Activated naive CD8-positive, alpha-beta T cell treated with anti-CD3 and anti-CD28 coated beads for 36 hours (primary cell): ENCODE data around the gene KRTAP19-2. TPM values are rescaled to one million over a fixed set of nuclear protein-coding genes. Genes with fewer than 3 reads are reported as not detected.
"Not testable (repeated sequence)": the region's sequence is repeated elsewhere in the genome, so short reads cannot be mapped to it uniquely, and the experiment has no call there.

Experiments
- DNase-seq: peaks from one replicate; pipeline ENCODE4 v3.0.0; 2021
- H3K27ac Mint-ChIP-seq: one replicate; pipeline ENCODE4 v1.8.0; 2022; ENCODE audit warnings: mild to moderate bottlenecking, moderate library complexity, mixed read lengths
- H3K27me3 Mint-ChIP-seq: one replicate; pipeline ENCODE4 v1.8.0; 2022; ENCODE audit warnings: mild to moderate bottlenecking, mixed read lengths
- H3K36me3 Mint-ChIP-seq: one replicate; pipeline ENCODE4 v1.8.0; 2021; ENCODE audit warnings: mild to moderate bottlenecking, mixed read lengths
- H3K4me1 Mint-ChIP-seq: one replicate; pipeline ENCODE4 v1.8.0; 2021; ENCODE audit warnings: mixed read lengths
- H3K4me3 Mint-ChIP-seq: one replicate; pipeline ENCODE4 v1.8.0; 2022; ENCODE audit warnings: mild to moderate bottlenecking, moderate library complexity, mixed read lengths
- H3K9me3 Mint-ChIP-seq: one replicate; pipeline ENCODE4 v1.8.0; 2022; ENCODE audit warnings: mixed read lengths
- total RNA-seq, 2 experiments: library from RNA; stranded (reverse); gene quantifications; one replicate each; pipeline ENCODE4 v1.2.3, GENCODE V29; 2021

The KRTAP19-2 gene
- total RNA-seq = not detected

DNA sequence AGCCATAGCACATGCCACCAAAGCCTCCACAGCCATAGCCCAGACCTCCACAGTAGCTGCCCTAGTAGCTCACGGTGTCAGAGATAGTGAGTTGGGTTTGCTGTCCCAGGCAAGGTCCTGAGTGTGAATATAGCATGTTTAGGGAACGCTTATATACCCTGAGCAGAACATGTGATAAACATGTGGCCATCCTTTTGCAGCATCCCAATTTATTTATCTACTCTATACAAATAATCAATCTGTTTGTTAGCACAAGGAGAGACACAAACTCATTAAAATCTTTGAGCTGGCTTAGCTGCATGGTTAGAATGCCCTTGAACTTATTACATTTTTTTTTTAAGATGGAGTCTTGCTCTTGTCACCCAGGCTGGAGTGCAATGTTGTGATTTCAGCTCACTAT is at the start of gene KRTAP19-2:
KRTAP19-2 (minus strand) TSS at position 101 of the 400 bp plus-strand sequence; CDS start at position 13, 88 bp downstream.
- Mint-ChIP-seq H3K27me3 (no peaks in the 10 kb centered on the region), H3K4me3 (no peak within 1 kb of the TSS), H3K36me3 (no peaks in the 10 kb centered on the region)

DNA sequence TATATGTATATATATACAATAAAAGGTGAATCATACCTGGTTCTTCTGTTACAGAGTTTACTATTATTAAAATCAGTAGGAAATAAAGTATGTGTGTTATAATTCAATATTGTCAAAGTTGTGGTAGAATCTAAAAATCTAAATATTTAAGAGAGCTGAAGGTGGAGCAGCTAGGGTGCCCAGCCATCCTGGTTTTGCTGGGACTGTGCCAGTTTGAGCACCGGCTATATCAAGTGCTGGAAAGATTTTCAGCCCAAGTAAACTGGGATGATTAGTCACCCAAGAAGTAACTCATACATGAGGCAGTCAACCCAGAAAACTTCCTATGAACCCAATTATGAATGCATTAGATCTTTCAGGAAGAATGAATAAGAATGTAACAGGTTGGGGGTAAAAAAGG is 31.6 kb upstream of the KRTAP19-2 start:
- Mint-ChIP-seq H3K9me3 (peaks cover 1% of the 10 kb centered on the region), H3K27ac (no peak overlapping the region), H3K4me1 (no peaks in the 10 kb centered on the region), H3K27me3 (peaks cover 12% of the 10 kb centered on the region), H3K4me3 (no peak overlapping the region), H3K36me3 (no peaks in the 10 kb centered on the region)
- DNase-seq = no peak

More for the DNA sequence above, at the start of gene KRTAP19-2:
- no peak within 1 kb of the TSS for H3K27ac Mint-ChIP-seq
- DNase-seq = no peak
- peaks cover 10% of the 10 kb centered on the region for H3K9me3 Mint-ChIP-seq
- H3K4me1 Mint-ChIP-seq = no peaks in the 10 kb centered on the region

DNA sequence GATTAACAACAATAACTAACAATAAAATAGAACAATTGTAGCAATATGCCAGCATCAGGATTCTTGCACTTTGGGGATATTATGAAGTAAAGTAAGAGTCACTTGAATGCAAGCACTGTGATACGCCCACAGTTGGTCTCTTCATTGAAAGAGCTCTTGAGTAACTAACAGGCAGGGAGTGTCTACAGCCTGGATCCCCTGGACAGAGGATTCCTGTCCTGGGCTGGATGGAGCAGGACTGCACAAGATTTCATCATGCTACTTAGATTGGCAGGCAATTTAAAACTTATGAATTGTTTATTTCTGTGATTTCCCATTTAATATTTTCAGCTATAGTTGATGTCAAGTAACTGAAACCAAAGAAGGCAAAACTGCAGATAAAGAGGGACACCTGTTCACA is 28.4 kb upstream of the KRTAP19-2 start:
- DNase-seq = no peak
- H3K9me3 Mint-ChIP-seq = peaks cover 1% of the 10 kb centered on the region
- H3K27ac Mint-ChIP-seq = no peak overlapping the region
- no peaks in the 10 kb centered on the region for H3K4me1 Mint-ChIP-seq
- peaks cover 12% of the 10 kb centered on the region for H3K27me3 Mint-ChIP-seq
- H3K4me3 Mint-ChIP-seq = no peak overlapping the region
- no peaks in the 10 kb centered on the region for H3K36me3 Mint-ChIP-seq

- H3K9me3 Mint-ChIP-seq, H3K36me3 Mint-ChIP-seq, H3K4me3 Mint-ChIP-seq, H3K4me1 Mint-ChIP-seq, DNase-seq, H3K27ac Mint-ChIP-seq: not testable (repeated sequence)
- peaks cover 16% of the 10 kb centered on the region for H3K27me3 Mint-ChIP-seq
Observed at GRCh38 chr21:30505621-30506205, 18.5 kb upstream of the KRTAP19-2 start.

- no peaks in the 10 kb centered on the region for H3K4me1 Mint-ChIP-seq
- no peaks in the 10 kb centered on the region for H3K36me3 Mint-ChIP-seq
- no peak within 1 kb of the TSS for H3K27ac Mint-ChIP-seq
Observed at GRCh38 chr21:30502041-30502440, 14.8 kb upstream of the KRTAP19-2 start, which contains the start of gene KRTAP19-5. TSS of gene KRTAP19-5 (minus strand) at chr21:30502141. CDS start at chr21:30502090, 51 bp downstream.

DNA sequence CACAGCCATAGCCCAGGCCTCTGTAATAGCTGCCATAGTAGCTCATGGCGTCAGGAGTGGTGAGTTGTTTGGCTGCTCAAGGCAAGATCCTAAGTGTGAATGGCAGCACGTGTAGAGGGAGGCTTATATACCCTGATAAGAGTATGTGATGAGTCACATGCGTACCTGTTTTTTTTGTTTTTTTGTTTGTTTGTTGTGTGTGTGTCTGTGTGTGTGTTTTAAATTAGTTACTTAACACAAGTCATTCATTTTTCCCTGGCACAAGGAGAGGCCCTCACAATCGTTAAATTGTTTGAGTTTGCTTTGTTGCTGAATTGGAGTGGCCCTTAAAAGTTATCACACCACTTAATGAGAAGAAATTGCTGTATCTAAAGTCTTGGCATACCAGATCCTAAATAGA is 9.8 kb upstream of the KRTAP19-2 start, which contains the start of gene KRTAP19-4:
KRTAP19-4 (minus strand) TSS at position 101 of the 400 bp plus-strand sequence; CDS start at position 46, 55 bp downstream.
- Mint-ChIP-seq H3K4me1 (no peaks in the 10 kb centered on the region), H3K27me3 (no peaks in the 10 kb centered on the region), H3K4me3 (no peak within 1 kb of the TSS), H3K9me3 (no peaks in the 10 kb centered on the region), H3K27ac (no peak within 1 kb of the TSS), H3K36me3 (no peaks in the 10 kb centered on the region)
- DNase-seq = no peak

More at GRCh38 chr21:30502041-30502440, 14.8 kb upstream of the KRTAP19-2 start, which contains the start of gene KRTAP19-5:
- no peaks in the 10 kb centered on the region for H3K9me3 Mint-ChIP-seq
- no peak for DNase-seq
- H3K27me3 Mint-ChIP-seq = peaks cover 9% of the 10 kb centered on the region
- H3K4me3 Mint-ChIP-seq = no peak within 1 kb of the TSS

DNA sequence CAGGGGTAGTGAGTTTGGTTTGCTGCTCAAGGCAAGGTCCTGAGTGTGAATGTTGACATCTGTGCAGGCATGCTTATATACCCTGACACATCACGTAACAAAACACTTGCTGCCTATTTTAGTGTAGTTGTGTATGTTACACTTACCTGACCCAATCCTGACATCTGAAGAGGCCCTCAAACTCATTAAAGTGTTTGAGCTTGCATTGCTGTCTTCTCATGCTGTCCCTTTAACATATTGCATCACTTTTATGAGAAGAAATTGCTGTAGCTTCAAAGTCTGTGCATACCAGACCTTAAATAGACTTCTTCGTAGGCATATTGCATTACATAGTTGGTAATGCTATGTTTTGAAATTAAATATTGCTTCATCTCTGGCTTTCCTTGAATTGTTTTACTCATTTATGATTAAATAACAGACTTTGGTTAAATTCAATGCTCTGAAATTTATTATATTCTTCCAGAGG is 4.8 kb upstream of the KRTAP19-2 start, which contains the start of gene KRTAP19-3:
KRTAP19-3 (minus strand) TSS at position 51 of the 466 bp plus-strand sequence. CDS start 56 bp downstream, outside the sequence.
- Mint-ChIP-seq H3K4me3 (no peak within 1 kb of the TSS), H3K9me3 (peaks cover 2% of the 10 kb centered on the region), H3K4me1 (no peaks in the 10 kb centered on the region), H3K36me3 (no peaks in the 10 kb centered on the region), H3K27ac (no peak within 1 kb of the TSS), H3K27me3 (no peaks in the 10 kb centered on the region)
- DNase-seq = no peak

DNA sequence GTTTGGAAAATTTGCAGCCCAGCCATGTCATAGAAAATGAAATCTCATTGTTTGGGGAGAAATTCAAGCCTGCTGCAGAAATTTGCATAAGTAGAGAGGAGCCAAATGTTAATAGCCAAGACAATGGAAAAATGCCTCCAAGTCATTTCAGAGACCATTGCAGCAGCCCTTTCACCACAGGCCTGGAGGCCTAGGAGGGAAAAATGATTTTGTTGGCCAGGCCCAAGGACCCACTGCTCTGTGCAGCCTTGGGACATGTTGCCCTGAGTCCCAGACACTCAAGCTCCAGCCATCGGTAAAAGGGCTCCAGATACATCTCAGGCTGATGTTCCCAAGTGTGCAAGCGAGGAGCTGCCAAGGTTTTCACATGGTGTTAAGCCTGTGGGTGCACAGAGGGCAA is 1.1 kb downstream of the KRTAP19-2 start:
- no peak overlapping the region for H3K27ac Mint-ChIP-seq
- H3K9me3 Mint-ChIP-seq = peaks cover 10% of the 10 kb centered on the region
- H3K27me3 Mint-ChIP-seq = peaks cover 2% of the 10 kb centered on the region
- no peak overlapping the region for H3K4me3 Mint-ChIP-seq
- H3K4me1 Mint-ChIP-seq = no peaks in the 10 kb centered on the region
- DNase-seq = no peak
- no peaks in the 10 kb centered on the region for H3K36me3 Mint-ChIP-seq

GRCh38 chr21:30482130-30482529 is 5.1 kb downstream of the KRTAP19-2 start:
- no peak for DNase-seq
- no peak overlapping the region for H3K27ac Mint-ChIP-seq
- no peaks in the 10 kb centered on the region for H3K36me3 Mint-ChIP-seq
- no peak overlapping the region for H3K4me3 Mint-ChIP-seq
- H3K9me3 Mint-ChIP-seq = peaks cover 10% of the 10 kb centered on the region
- H3K4me1 Mint-ChIP-seq = no peaks in the 10 kb centered on the region
- peaks cover 6% of the 10 kb centered on the region for H3K27me3 Mint-ChIP-seq

DNA sequence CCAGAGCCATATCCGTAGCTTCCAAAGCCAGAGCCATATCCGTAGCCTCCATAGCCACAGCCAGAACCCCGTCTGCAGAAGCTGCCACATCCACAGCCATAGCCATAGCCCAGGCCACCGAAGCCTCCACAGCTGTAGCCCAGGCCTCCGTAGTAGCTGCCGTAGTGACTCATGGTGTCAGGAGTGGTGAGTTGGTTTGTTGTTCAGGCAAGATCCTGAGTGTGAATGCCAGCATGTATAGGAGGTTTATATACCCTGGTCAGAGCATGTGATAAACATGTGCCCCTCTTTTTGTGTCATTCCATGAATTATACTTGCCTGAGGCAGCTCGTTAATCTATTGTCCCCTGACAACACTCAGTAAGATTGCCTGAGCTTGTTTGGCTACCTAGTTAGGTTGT is 7.1 kb downstream of the KRTAP19-2 start, which contains the start of gene KRTAP19-1:
KRTAP19-1 (minus strand) TSS at position 223 of the 400 bp plus-strand sequence; CDS start at position 173, 50 bp downstream.
- Mint-ChIP-seq H3K36me3 (no peaks in the 10 kb centered on the region), H3K27ac (no peak within 1 kb of the TSS), H3K27me3 (peaks cover 6% of the 10 kb centered on the region), H3K4me1 (no peaks in the 10 kb centered on the region), H3K4me3 (no peak within 1 kb of the TSS), H3K9me3 (peaks cover 1% of the 10 kb centered on the region)
- no peak for DNase-seq

GRCh38 chr21:30479259-30479658 is 8.0 kb downstream of the KRTAP19-2 start:
- Mint-ChIP-seq H3K9me3 (no peaks in the 10 kb centered on the region), H3K27me3 (peaks cover 6% of the 10 kb centered on the region), H3K36me3 (no peaks in the 10 kb centered on the region), H3K4me3 (no peak overlapping the region), H3K4me1 (no peaks in the 10 kb centered on the region), H3K27ac (no peak overlapping the region)
- no peak for DNase-seq

- H3K4me1 Mint-ChIP-seq = no peaks in the 10 kb centered on the region
- H3K27ac Mint-ChIP-seq = no peak overlapping the region
- DNase-seq = no peak
Observed at GRCh38 chr21:30478004-30478403, 9.2 kb downstream of the KRTAP19-2 start.

DNA sequence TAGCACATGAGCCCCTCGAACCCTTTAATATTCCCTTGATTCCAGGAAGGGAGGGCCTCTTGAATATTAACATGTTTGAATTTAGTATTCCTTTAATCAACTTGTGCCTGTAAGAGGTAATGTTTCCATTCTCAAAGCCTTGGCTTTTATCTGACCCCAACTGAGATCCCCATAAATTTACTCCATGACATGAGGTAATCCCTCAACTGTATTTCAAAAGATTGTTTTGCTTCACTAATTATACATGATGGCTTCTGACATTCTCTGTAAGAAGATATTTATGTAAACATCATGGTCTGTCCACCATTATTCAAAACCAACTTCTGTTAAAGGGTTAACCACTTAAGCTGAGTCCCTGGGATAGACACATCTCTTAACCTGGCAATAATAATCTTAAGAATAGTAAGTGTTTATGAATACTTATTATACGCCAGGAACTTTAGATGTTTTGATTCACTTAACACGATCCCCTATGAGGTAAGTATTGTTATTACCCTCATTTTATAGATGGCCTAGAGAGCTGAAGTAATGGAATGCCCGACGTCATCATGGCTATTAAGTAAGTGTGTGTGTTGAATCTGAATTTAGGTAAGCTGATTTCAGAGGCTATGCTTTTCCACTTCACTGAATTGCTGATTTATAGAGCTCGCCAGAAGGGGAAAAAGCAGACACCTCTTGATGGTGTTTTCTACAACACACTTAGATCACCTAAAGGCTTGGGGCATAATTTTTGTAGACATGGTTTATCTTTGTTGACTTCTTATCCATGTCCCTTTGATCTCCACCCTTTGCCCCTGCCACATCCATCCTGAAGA is 18.1 kb downstream of the KRTAP19-2 start:
- no peak overlapping the region for H3K27ac Mint-ChIP-seq
- H3K4me3 Mint-ChIP-seq = no peak overlapping the region
- DNase-seq = no peak
- H3K9me3 Mint-ChIP-seq = no peaks in the 10 kb centered on the region
- H3K27me3 Mint-ChIP-seq = peaks cover 15% of the 10 kb centered on the region
- H3K36me3 Mint-ChIP-seq = no peaks in the 10 kb centered on the region
- H3K4me1 Mint-ChIP-seq = no peaks in the 10 kb centered on the region

More at GRCh38 chr21:30478004-30478403, 9.2 kb downstream of the KRTAP19-2 start:
- Mint-ChIP-seq H3K36me3 (no peaks in the 10 kb centered on the region), H3K4me3 (no peak overlapping the region), H3K27me3 (peaks cover 11% of the 10 kb centered on the region), H3K9me3 (no peaks in the 10 kb centered on the region)

GRCh38 chr21:30463713-30464112 is 23.5 kb downstream of the KRTAP19-2 start:
- Mint-ChIP-seq H3K27ac (no peak overlapping the region), H3K4me3 (no peak overlapping the region), H3K9me3 (no peaks in the 10 kb centered on the region), H3K27me3 (peaks cover 18% of the 10 kb centered on the region), H3K4me1 (no peaks in the 10 kb centered on the region), H3K36me3 (no peaks in the 10 kb centered on the region)
- no peak for DNase-seq

- Mint-ChIP-seq H3K27ac (no peak overlapping the region), H3K4me3 (no peak overlapping the region), H3K4me1 (no peaks in the 10 kb centered on the region), H3K36me3 (no peaks in the 10 kb centered on the region), H3K9me3 (no peaks in the 10 kb centered on the region), H3K27me3 (no peaks in the 10 kb centered on the region)
- DNase-seq = no peak
Observed at GRCh38 chr21:30448514-30448913, 38.7 kb downstream of the KRTAP19-2 start.
